Erythroblast (primary cell): ENCODE results near the gene RNASE8.

Experiments
- GATA1 ChIP-seq: IDR thresholded peaks from 2 replicates; pipeline ENCODE4 v1.6.1; 2011; ENCODE audit warnings: low read depth, mild to moderate bottlenecking, control low read depth, low read length, moderate library complexity
- POLR2A ChIP-seq: IDR thresholded peaks from 2 replicates; pipeline ENCODE4 v1.6.1; 2011; ENCODE audit warnings: mild to moderate bottlenecking, low read length

GRCh38 chr14:21073921-21074320 is 16.3 kb downstream of the RNASE8 start:
- no peak for TF ChIP-seq POLR2A
- no peak for TF ChIP-seq GATA1
